Activated B cell treated with CpG ODN at 0.5 μM for 24 hours (primary cell): ENCODE data around the gene ACE. TPM values are rescaled to one million over a fixed set of nuclear protein-coding genes. Genes with fewer than 3 reads are reported as not detected.

Experiments used
- ATAC-seq: fragments of 200-7000 bp; cut with Tn5 transposase; one replicate; pipeline ENCODE4 v1.10.0; 2021; ENCODE audit warnings: low read depth, mild to moderate bottlenecking, moderate library complexity
- CTCF ChIA-PET: fragments of 350-600 bp; sonication (Branson Sonifier 250); formaldehyde crosslinking; loops from one replicate; lab custom pipeline; 2021; ENCODE audit warnings: antibody characterized with exemption; lab: Charles Lee
- POLR2A ChIA-PET: fragments of 350-600 bp; sonication (Branson Sonifier 250); formaldehyde crosslinking; loops from one replicate; lab custom pipeline; 2021; ENCODE audit warnings: antibody characterized with exemption; lab: Charles Lee
- DNase-seq: peaks from one replicate; pipeline ENCODE4 v3.0.0; 2022
- H3K27ac Mint-ChIP-seq: one replicate; pipeline ENCODE4 v1.8.0; 2020; ENCODE audit warnings: mixed read lengths
- H3K27me3 Mint-ChIP-seq: one replicate; pipeline ENCODE4 v1.8.0; 2021; ENCODE audit warnings: mixed read lengths
- H3K36me3 Mint-ChIP-seq: one replicate; pipeline ENCODE4 v1.8.0; 2021; ENCODE audit warnings: low read depth, mixed read lengths
- H3K4me1 Mint-ChIP-seq: one replicate; pipeline ENCODE4 v1.8.0; 2021; ENCODE audit warnings: mixed read lengths
- H3K4me3 Mint-ChIP-seq: one replicate; pipeline ENCODE4 v1.8.0; 2020; ENCODE audit warnings: mild to moderate bottlenecking, mixed read lengths
- H3K9me3 Mint-ChIP-seq: one replicate; pipeline ENCODE4 v1.8.0; 2020; ENCODE audit warnings: mixed read lengths
- intact Hi-C: fragments of 100-400 bp; cut with micrococcal nuclease; formaldehyde crosslinking; loops from one replicate; pipeline ENCODE4 v1.15.1; 2024
- total RNA-seq: library from RNA; stranded (reverse); gene quantifications from 2 replicates; pipeline ENCODE4 v1.2.3, GENCODE V29; 2022
- TF ChIP-seq, protein P1 (sequence below): fragments of 200-600 bp; IDR thresholded peaks from one replicate; pipeline ENCODE4 v1.8.0; 2022; ENCODE audit warnings: antibody characterized with exemption, mild to moderate bottlenecking

The ACE gene
- total RNA-seq, 1 donor from 2014 or later, result 3.2 TPM

DNA sequence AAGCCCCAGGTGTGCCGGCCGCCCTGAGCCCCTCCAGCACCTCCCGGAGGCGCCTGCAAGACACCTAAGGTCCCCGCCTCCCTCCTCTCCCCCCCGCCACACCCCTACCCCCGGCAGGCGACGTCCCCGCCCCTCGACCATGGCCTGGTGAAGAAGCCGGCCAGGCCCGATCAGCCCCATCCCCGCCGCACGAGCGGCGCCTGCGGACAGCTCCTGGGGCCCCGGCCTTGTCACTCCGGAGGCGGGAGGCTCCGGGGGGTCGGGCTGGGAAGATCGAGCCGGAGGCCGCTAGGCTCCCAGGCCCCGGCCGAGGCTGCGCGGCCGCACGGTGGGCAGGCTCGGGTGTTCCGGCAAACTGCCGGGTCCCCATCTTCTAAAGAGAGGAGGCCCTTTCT is 405 bp upstream of the ACE start:
- intact Hi-C loops, result loop anchor here (2.0 to 5.0 kb wide), 2 partner anchors 14 to 221 kb away; no protein-coding TSS in a partner anchor
- peak; percentile 29 for DNase-seq
- TF ChIP-seq, protein P1, sequence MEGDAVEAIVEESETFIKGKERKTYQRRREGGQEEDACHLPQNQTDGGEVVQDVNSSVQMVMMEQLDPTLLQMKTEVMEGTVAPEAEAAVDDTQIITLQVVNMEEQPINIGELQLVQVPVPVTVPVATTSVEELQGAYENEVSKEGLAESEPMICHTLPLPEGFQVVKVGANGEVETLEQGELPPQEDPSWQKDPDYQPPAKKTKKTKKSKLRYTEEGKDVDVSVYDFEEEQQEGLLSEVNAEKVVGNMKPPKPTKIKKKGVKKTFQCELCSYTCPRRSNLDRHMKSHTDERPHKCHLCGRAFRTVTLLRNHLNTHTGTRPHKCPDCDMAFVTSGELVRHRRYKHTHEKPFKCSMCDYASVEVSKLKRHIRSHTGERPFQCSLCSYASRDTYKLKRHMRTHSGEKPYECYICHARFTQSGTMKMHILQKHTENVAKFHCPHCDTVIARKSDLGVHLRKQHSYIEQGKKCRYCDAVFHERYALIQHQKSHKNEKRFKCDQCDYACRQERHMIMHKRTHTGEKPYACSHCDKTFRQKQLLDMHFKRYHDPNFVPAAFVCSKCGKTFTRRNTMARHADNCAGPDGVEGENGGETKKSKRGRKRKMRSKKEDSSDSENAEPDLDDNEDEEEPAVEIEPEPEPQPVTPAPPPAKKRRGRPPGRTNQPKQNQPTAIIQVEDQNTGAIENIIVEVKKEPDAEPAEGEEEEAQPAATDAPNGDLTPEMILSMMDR, result no peak
- Mint-ChIP-seq H3K4me3 (peak overlapping the region; percentile 61), H3K4me1 (peaks cover 17% of the 10 kb centered on the region), H3K27ac (no peak overlapping the region), H3K36me3 (no peaks in the 10 kb centered on the region), H3K9me3 (no peaks in the 10 kb centered on the region), H3K27me3 (peaks cover 31% of the 10 kb centered on the region)
- ChIA-PET POLR2A (interaction anchor here (0.8 kb wide), 1 partner anchor 15 kb away, joined by 3 read pairs; no protein-coding TSS in a partner anchor), CTCF (interaction anchor here (0.7 to 5.7 kb wide), 6 partner anchors 12 to 135 kb away, joined by 3 to 155 read pairs (median 3); partner anchors contain the start of gene CYB561)
- ATAC-seq, result peak; percentile 7

DNA sequence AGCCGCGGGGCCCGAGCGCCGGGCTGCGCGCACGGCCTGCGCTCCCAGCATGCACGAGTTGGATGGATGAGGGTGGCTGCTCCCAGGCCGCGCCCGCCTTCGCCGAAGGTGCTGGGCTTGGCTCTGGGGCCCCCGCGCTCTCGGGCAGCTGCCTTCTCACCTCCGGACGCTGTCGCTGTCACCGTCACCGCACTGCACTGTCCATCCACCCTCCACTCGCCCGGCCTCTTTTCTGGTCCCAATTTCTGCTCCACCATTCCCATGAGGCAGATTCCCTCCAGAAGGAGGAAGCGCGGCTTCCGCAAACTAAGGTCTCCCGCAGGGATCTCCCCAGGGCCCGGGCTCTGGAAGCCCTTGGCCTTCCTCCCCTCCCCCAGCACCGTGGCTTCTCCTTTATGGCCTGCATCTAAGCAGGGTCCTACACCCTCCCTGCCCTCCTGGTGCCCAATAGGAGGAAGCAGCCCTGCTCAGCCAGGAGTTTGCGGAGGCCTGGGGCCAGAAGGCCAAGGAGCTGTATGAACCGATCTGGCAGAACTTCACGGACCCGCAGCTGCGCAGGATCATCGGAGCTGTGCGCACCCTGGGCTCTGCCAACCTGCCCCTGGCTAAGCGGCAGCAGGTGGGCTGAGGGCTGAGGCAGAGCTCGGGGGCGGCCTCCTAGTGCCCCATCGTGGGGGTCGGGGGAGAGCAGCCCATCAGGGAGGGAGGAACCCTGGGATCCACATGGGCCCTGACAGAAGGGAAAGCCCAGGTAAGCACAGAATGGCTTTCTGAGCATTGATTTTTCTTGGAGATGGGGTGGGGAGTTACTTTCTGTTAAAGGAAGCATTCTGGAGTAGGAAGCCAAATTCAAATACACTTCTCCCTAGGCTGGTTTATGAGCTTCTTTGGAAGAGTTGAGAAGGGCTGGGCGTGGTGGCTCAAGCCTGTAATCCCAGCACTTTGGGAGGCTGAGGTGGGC is 899 bp downstream of the ACE start:
- ATAC-seq, result no peak
- peaks cover 17% of the 10 kb centered on the region for H3K4me1 Mint-ChIP-seq
- H3K4me3 Mint-ChIP-seq, result peak overlapping the region; percentile 71
- CTCF ChIA-PET, result interaction anchor here (0.9 to 5.7 kb wide), 13 partner anchors 14 to 220 kb away, joined by 3 to 155 read pairs (median 7); no protein-coding TSS in a partner anchor
- intact Hi-C loops, result loop anchor here (2.0 to 5.0 kb wide), 3 partner anchors 15 to 220 kb away; partner anchors contain the start of gene DCAF7
- TF ChIP-seq, protein P1, result no peak
- H3K27ac Mint-ChIP-seq, result no peak overlapping the region
- POLR2A ChIA-PET, result interaction anchor here (1.5 to 1.7 kb wide), 4 partner anchors 31 to 144 kb away, joined by 5 read pairs; partner anchors contain the start of gene MAP3K3
- no peaks in the 10 kb centered on the region for H3K36me3 Mint-ChIP-seq
- H3K9me3 Mint-ChIP-seq, result no peaks in the 10 kb centered on the region
- H3K27me3 Mint-ChIP-seq, result peaks cover 29% of the 10 kb centered on the region
- no peak for DNase-seq

DNA sequence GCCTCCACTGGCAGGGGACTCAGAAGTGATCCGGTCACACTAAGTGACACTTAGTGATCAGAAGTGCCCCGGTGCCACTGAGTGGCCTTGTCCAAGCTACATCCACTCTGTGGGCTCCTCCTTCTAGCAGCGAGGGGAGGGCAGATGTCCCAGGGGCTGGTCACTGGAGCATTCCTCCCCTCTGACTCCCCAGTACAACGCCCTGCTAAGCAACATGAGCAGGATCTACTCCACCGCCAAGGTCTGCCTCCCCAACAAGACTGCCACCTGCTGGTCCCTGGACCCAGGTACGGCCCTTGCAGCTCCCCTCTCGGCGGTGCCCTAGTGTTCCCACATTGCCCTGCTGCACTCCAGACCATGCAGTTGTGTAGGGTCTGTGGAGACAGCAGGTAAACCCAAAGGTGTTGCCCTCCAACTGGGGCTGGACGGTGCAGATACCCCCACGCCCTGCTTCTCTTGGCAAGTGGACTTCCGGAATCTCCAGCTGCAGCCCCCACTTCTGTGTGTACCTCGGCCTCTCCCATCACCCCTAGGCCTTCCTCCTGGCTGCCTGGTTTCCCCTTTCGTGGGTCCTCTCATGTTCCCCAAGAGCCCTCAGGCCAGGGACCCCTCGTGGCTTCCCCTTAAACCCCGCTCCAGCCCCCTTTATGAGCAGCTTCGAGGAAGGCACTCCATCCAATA is 2.1 kb downstream of the ACE start:
- peak; percentile 59 for DNase-seq

DNA sequence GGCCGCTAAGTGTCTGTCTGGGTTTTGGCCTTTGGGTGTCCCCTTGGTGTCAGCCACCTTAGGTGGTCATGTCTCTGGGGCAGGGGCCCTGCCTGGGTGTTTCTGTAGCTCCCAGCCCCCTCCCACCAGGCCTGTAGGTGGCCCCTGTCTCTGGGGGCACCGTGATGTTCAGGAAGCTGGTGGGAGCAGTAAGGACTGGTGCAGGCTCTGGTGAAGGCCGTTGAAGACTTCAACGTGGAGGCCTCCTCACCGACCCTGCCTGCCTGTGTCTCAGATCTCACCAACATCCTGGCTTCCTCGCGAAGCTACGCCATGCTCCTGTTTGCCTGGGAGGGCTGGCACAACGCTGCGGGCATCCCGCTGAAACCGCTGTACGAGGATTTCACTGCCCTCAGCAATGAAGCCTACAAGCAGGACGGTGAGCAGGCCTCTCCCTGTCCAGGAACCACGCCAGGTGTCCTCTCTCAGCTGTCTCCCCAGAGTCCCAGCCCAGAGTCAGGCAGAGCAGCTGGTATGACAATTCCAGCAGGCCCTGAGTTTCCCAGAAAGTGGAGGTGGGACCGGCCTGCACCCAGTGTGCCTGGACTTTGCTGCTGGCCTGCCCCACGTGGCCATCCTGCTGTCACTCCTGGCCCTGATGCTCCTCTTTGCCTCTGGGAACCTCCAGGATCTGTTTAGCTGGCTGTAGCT is 2.8 kb downstream of the ACE start:
- intact Hi-C loops, result loop anchor here (1.0 to 5.0 kb wide), 5 partner anchors 33 to 218 kb away; partner anchors contain the start of genes CYB561 and DCAF7
- H3K9me3 Mint-ChIP-seq, result no peaks in the 10 kb centered on the region
- H3K36me3 Mint-ChIP-seq, result no peaks in the 10 kb centered on the region
- no peak overlapping the region for H3K27ac Mint-ChIP-seq
- no peak overlapping the region for H3K4me3 Mint-ChIP-seq
- DNase-seq (no peak), ATAC-seq (no peak)
- TF ChIP-seq, protein P1, result no peak
- POLR2A ChIA-PET, result interaction anchor here (1.7 kb wide), 3 partner anchors 34 to 142 kb away, joined by 5 read pairs; partner anchors contain the start of gene MAP3K3
- H3K27me3 Mint-ChIP-seq, result peaks cover 28% of the 10 kb centered on the region
- peaks cover 17% of the 10 kb centered on the region for H3K4me1 Mint-ChIP-seq
- CTCF ChIA-PET, result interaction anchor here (0.8 to 5.7 kb wide), 13 partner anchors 8 to 231 kb away, joined by 3 to 155 read pairs (median 7); partner anchors contain the start of genes CYB561 and TACO1

More for the DNA sequence above, 2.1 kb downstream of the ACE start:
- ATAC-seq, result peak; percentile 80
- peaks cover 32% of the 10 kb centered on the region for H3K27me3 Mint-ChIP-seq
- intact Hi-C loops, result loop anchor here (1.0 to 5.0 kb wide), 5 partner anchors 33 to 218 kb away; partner anchors contain the start of genes CYB561 and DCAF7
- CTCF ChIA-PET, result interaction anchor here (0.6 to 5.7 kb wide), 16 partner anchors 8 to 231 kb away, joined by 3 to 155 read pairs (median 6); partner anchors contain the start of genes CYB561 and TACO1
- TF ChIP-seq, protein P1, result no peak
- H3K36me3 Mint-ChIP-seq, result no peaks in the 10 kb centered on the region
- no peaks in the 10 kb centered on the region for H3K9me3 Mint-ChIP-seq
- H3K4me1 Mint-ChIP-seq, result peaks cover 17% of the 10 kb centered on the region
- POLR2A ChIA-PET, result interaction anchor here (1.5 to 1.7 kb wide), 4 partner anchors 32 to 143 kb away, joined by 5 read pairs; partner anchors contain the start of gene MAP3K3
- H3K4me3 Mint-ChIP-seq, result peak overlapping the region; percentile 54
- H3K27ac Mint-ChIP-seq, result no peak overlapping the region
